IPS DF 6.9 (cell line): ENCODE data around the gene PLEKHA5.

ENCODE experiments used
- DNase-seq: peaks from one replicate; pipeline ENCODE4 v3.0.0-alpha.2; 2013; ENCODE audit warnings: low read depth, low spot score
- H3K27ac ChIP-seq: one replicate; pipeline ENCODE4 v1.5.1; 2013; ENCODE audit warnings: low read length, control low read depth
- H3K27me3 ChIP-seq: 2 replicates; pipeline ENCODE4 v1.6.1; 2013; ENCODE audit warnings: mild to moderate bottlenecking, low read length; ENCODE audit not compliant: control insufficient read depth, insufficient read depth
- H3K36me3 ChIP-seq: 2 replicates; pipeline ENCODE4 v1.6.1; 2013; ENCODE audit warnings: low read length; ENCODE audit not compliant: control insufficient read depth, insufficient read depth
- H3K4me1 ChIP-seq: 2 replicates; pipeline ENCODE4 v1.6.1; 2013; ENCODE audit warnings: low read length; ENCODE audit not compliant: control insufficient read depth, insufficient read depth
- H3K4me3 ChIP-seq: 2 replicates; pipeline ENCODE4 v1.5.1; 2013; ENCODE audit warnings: mild to moderate bottlenecking, low read length
- H3K9me3 ChIP-seq: 2 replicates; pipeline ENCODE4 v1.6.1; 2013; ENCODE audit warnings: low read length, inconsistent platforms; ENCODE audit not compliant: control insufficient read depth, insufficient read depth
- WGBS: extraction: QIAGEN DNeasy Blood & Tissue Kit; methylation state at CpG from one replicate; pipeline ENCODE4 v1.1.7; 2013; ENCODE audit warnings: mixed read lengths, missing lambda C conversion rate; ENCODE audit not compliant: insufficient read length, insufficient coverage; 5-methylcytosine and 5-hydroxymethylcytosine counted together

Gene PLEKHA5

DNA sequence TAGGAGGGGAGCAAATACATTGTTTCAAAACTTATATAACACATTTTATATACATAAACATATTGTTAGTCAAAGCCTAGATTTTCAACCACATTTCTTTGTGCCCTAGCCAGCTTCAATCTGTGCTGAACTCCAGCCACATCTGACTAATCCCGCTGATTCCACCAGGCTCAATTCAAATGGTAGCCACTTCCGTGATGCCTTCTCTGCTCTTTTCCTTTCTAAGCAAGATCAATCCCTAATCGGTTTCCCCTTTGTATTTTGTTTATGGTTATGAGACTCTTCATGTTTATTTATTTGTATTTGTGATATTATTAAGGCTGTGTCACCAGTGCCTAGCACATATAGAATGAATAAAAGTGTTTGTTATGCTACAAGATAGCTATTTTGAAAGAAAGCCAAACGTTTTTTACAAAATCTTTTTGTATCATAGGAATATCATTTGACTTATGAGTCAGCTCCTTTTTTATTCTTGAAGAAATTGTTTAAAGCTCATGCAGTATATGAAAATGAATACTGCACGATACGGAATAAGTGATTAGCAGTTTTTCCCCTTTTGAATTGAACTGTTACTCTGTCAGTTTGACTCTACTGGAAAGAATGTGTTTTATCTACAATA, 110.2 kb downstream of the PLEKHA5 start:
- no CpG with 5 or more reads among the region's 6 CpGs for WGBS
- no peaks in the 10 kb centered on the region for H3K4me1 ChIP-seq
- H3K4me3 ChIP-seq, result no peak overlapping the region

DNA sequence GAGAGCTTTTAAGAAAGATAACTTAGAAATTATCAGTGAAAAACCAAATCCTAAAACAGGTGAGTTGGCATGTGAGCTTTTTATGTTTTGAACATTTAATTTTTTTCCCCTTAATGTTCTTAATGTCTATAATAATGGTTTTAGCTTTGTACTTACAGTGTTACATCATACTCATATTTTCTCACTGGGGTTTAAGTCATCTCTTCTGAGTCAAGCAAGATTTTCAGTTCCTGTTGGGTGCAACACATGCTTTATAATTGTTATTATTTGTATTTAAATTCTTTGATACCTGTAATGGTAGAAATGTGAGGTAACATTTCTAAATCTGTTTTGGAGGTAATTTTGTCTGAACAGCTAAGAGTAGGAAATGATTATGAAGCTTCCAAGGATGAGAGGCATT, 113.0 kb downstream of the PLEKHA5 start:
- no peaks in the 10 kb centered on the region for H3K36me3 ChIP-seq
- no peaks in the 10 kb centered on the region for H3K4me1 ChIP-seq
- no peak for DNase-seq
- H3K9me3 ChIP-seq, result no peaks in the 10 kb centered on the region
- no peak overlapping the region for H3K4me3 ChIP-seq
- H3K27me3 ChIP-seq, result no peaks in the 10 kb centered on the region
- no peak overlapping the region for H3K27ac ChIP-seq

More for the DNA sequence above, 110.2 kb downstream of the PLEKHA5 start:
- H3K9me3 ChIP-seq, result no peaks in the 10 kb centered on the region
- no peaks in the 10 kb centered on the region for H3K27me3 ChIP-seq
- H3K36me3 ChIP-seq, result no peaks in the 10 kb centered on the region
- no peak overlapping the region for H3K27ac ChIP-seq
- DNase-seq, result no peak

DNA sequence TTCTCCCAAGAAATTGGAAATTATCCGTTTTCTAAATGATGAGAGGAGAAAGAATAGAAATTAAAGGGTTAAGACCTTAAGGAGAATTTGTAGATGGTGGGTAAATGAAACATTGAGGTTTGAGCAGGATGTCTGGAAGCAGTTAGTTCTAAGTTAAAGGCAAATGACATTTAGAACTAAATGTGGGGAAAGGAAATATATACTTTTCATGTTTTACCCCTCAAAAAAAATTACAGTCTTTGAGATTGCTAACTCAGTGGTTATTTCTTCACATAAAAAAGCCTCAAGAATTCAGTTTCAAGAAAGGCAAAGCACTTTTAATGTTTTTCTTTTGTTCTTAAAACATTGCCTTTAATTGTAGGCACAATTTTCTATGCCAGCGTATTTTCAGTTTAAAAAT, 114.0 kb downstream of the PLEKHA5 start:
- Histone ChIP-seq H3K36me3 (no peaks in the 10 kb centered on the region), H3K4me1 (no peaks in the 10 kb centered on the region), H3K9me3 (no peaks in the 10 kb centered on the region), H3K4me3 (no peak overlapping the region), H3K27me3 (no peaks in the 10 kb centered on the region), H3K27ac (no peak overlapping the region)
- DNase-seq, result no peak
- 100% methylated on average over 1 of the region's 2 CpGs for WGBS

DNA sequence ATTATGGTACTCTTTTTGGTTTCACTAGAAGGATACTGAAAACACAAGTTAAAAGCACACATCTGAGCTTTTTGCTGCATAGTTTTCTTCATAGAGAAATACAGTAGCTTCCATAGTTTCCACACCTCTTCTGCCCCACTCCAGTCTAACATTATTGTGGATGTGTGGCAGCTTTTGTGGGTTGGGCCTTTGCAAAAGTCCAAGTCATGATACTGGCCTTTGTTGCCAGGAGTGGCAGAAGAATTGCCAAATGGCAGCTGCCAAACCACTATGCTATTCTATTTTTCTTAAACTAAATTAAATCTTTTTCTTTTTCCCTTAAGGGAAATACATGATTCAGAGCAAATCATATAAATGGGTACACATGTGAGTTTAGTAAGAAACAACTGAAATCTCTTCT, 114.8 kb downstream of the PLEKHA5 start:
- H3K4me3 ChIP-seq, result no peak overlapping the region
- H3K27ac ChIP-seq, result no peak overlapping the region
- H3K4me1 ChIP-seq, result no peaks in the 10 kb centered on the region
- no peaks in the 10 kb centered on the region for H3K36me3 ChIP-seq
- no peaks in the 10 kb centered on the region for H3K9me3 ChIP-seq
- no peaks in the 10 kb centered on the region for H3K27me3 ChIP-seq
- no peak for DNase-seq

DNA sequence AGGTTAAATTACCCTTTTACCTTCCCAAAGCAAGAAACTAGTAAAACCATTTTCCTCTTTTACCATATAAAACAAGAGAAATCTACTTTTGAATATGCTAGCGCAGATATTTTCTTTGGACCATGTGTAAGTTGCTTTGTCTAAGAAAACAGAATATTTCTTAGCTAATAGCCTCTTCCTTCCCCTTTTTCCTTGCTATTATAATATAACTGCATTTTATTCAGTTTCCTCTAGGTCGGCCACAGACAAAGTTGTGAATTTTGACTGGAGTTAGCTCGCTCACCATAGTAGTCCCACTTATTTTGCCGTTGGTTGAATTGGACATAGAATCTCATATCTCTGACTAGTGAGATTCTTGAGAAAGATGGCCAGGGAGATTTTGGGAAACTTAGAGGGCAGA, 115.6 kb downstream of the PLEKHA5 start:
- Histone ChIP-seq H3K4me1 (no peaks in the 10 kb centered on the region), H3K36me3 (no peaks in the 10 kb centered on the region), H3K4me3 (no peak overlapping the region), H3K27me3 (no peaks in the 10 kb centered on the region), H3K27ac (no peak overlapping the region), H3K9me3 (no peaks in the 10 kb centered on the region)
- WGBS, result no CpG with 5 or more reads among the region's 4 CpGs
- no peak for DNase-seq

DNA sequence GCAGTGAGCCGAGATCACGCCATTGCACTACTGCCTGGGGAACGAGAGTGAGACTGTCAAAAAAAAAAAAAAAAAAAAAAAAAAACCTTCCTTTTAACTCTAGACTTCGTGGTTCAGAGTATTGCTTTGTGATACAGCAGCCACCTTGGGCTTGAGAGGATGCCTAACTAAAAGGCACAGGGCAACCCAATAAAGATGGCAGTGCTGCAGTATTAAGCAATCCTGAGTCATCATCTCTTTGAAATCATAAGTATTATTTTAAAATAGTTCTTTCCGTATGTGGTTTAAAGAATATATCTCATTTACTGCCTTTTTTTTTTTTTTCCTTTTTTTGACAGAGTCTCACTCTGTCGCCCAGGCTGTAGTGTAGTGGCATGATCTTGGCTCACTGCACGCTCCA, 116.1 kb downstream of the PLEKHA5 start:
- Histone ChIP-seq H3K4me1 (no peaks in the 10 kb centered on the region), H3K9me3 (no peaks in the 10 kb centered on the region), H3K27ac (no peak overlapping the region), H3K4me3 (no peak overlapping the region), H3K36me3 (no peaks in the 10 kb centered on the region), H3K27me3 (no peaks in the 10 kb centered on the region)
- no CpG with 5 or more reads among the region's 7 CpGs for whole genome bisulfite sequencing
- DNase-seq, result no peak

DNA sequence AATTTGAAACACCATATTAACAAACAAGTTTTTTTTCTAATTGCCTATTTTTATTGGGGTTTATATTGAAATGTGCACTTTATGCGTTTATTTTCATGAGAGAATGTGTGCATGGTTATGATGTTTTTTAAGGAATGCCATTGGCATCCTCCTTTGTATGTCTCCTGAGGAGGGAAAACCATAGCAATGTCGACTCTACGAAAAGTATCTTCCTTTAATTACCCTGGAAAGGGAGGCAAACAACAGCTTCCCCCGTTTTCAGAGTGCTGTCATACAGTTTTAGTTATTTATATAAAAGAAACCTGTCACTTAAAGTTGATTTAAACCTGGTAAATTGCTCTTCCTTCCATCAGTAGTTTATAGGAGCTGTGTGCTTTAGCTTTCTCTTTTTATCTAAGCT, 117.4 kb downstream of the PLEKHA5 start:
- Histone ChIP-seq H3K4me3 (no peak overlapping the region), H3K27ac (no peak overlapping the region), H3K27me3 (no peaks in the 10 kb centered on the region), H3K4me1 (no peaks in the 10 kb centered on the region), H3K9me3 (no peaks in the 10 kb centered on the region), H3K36me3 (no peaks in the 10 kb centered on the region)
- no peak for DNase-seq
- no CpG with 5 or more reads among the region's 4 CpGs for WGBS

DNA sequence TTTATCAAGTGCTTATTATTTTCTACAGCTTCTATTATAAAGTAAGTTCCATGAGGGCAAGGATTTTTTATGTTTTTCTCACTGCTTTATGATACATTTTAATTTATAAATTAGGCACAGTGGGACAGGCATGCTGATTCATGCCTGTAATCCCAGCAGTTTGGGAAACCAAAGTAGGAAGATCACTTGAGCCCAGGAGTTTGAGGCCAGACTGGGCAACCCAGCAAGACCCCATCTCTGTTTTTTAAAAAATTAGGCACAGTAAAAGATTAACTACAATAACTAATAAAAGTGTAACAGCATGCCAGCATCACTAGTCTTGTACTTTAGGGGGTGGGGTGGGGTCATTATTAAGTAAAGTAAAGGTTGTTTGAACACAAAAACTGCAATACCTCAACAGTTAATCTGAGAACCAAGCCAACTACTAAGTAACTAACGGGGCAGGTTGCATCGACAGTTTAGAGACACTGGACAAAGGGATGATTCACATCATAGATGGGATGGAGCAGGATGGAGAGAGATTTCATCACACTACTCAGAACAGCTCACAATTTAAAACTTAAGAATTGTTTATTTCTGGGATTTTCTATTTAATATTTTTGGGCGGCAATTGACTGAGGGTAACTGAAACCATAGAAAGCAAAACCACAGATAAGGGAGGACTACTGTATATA, 119.5 kb downstream of the PLEKHA5 start:
- DNase-seq, result no peak
- Histone ChIP-seq H3K4me3 (no peak overlapping the region), H3K27ac (no peak overlapping the region), H3K4me1 (no peaks in the 10 kb centered on the region), H3K27me3 (no peaks in the 10 kb centered on the region), H3K36me3 (no peaks in the 10 kb centered on the region), H3K9me3 (no peaks in the 10 kb centered on the region)
- no CpG with 5 or more reads among the region's 3 CpGs for WGBS

DNA sequence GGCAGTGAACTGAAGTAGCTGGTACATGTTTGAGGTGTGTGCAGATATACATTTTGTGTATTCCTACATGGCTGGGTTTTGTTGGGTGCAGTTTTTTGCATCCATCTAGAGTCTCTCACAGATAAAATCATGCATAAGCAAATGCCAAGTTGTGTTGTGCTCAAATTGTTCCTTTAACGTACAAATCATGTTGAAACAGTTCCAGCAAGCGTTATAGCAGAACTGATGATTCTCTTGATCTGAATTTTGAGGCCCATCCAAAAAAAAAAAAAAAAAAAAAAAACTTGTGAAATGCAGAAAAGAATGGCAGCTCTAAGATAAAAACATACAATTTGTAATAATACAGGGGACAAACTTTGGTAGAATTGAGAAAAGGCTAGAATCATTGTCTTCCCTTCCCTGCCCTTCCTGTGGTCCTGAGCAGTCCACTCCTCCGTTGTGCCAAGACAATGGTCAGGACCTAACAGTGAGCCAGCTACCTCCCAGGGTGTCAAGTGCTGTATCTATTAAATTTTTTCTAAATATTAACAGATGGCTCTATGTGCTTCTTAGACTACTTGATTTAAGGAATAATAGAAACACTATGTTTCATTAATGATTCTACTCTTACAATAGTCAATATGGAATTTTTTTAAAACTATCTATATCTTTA, 122.1 kb downstream of the PLEKHA5 start:
- WGBS, result no CpG with 5 or more reads among the region's 3 CpGs
- Histone ChIP-seq H3K4me1 (no peaks in the 10 kb centered on the region), H3K27me3 (no peaks in the 10 kb centered on the region), H3K4me3 (no peak overlapping the region), H3K27ac (no peak overlapping the region), H3K36me3 (no peaks in the 10 kb centered on the region), H3K9me3 (no peaks in the 10 kb centered on the region)
- no peak for DNase-seq

DNA sequence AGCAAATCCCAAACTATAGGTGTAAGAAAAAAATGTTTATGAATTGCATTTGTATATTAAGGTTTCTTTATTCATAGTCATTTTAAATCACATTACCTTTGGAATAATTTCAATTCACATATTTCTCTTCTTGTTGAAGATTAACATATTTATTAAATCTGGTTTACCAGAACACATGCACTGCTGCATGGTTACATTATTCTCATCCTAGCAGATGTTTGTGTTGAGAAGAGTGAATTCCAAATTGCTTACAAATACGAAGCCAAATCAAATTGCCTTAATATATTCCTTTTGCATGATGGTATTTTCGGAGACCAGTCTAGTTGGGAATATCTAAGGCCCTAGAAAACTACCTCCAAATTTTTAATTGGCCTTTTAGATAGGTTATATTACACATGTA, 130.6 kb downstream of the PLEKHA5 start:
- Histone ChIP-seq H3K27ac (no peak overlapping the region), H3K4me1 (no peaks in the 10 kb centered on the region; the same call in 1 of the 2 replicates), H3K36me3 (no peaks in the 10 kb centered on the region), H3K4me3 (no peak overlapping the region), H3K9me3 (no peaks in the 10 kb centered on the region), H3K27me3 (no peaks in the 10 kb centered on the region)
- no CpG with 5 or more reads among the region's 2 CpGs for WGBS
- no peak for DNase-seq

DNA sequence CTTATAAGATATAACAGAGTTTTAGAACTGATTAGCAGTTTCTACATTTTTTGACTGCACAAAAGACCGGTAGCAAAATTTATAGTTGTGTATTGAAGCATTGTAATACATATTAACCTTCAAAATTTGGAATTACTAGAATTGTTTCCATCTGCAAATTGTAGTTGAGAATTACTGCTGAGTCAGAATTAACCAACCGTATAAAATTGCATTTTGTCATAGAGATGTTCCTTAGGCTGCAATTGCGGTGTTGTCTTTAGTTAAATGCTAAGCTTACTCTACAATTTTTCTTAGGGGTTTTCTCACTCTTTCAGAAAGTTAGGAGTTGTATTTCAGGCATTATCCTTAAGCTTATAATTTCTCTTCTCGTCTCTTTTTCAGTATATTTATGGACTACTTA, 132.2 kb downstream of the PLEKHA5 start:
- Histone ChIP-seq H3K27ac (no peak overlapping the region), H3K9me3 (no peaks in the 10 kb centered on the region), H3K27me3 (no peaks in the 10 kb centered on the region), H3K4me1 (no peaks in the 10 kb centered on the region; the same call in 1 of the 2 replicates), H3K4me3 (no peak overlapping the region), H3K36me3 (no peaks in the 10 kb centered on the region)
- WGBS, result no CpG with 5 or more reads among the region's 4 CpGs
- no peak for DNase-seq
